HG03196 (cell line): Measurements from ENCODE around the gene ZNF862.
A peak's percentile ranks its signal among the peaks of the same experiment; 100 is the strongest.

Experiments
- ATAC-seq: cut with Tn5 transposase; IDR thresholded peaks from one replicate; pipeline ENCODE4 v1.9.1; 2021; ENCODE audit not compliant: unreplicated experiment

The ZNF862 gene

GRCh38 chr7:149865437-149865836 is 27.3 kb downstream of the ZNF862 start:
- no peak for ATAC-seq

GRCh38 chr7:149866139-149866778 is 28.1 kb downstream of the ZNF862 start:
- no peak for ATAC-seq

GRCh38 chr7:149866779-149867447 is 28.7 kb downstream of the ZNF862 start:
- no peak for ATAC-seq

GRCh38 chr7:149867762-149868622 is 29.8 kb downstream of the ZNF862 start:
- ATAC-seq: no peak

- no peak for ATAC-seq
These were observed 30.6 kb downstream of the ZNF862 start for GRCh38 chr7:149868623-149869290.

GRCh38 chr7:149869291-149869650 is 31.1 kb downstream of the ZNF862 start:
- no peak for ATAC-seq

- no peak for ATAC-seq
These were observed 31.7 kb downstream of the ZNF862 start for GRCh38 chr7:149869867-149870266.

- no peak for ATAC-seq
These were observed 32.1 kb downstream of the ZNF862 start for GRCh38 chr7:149870274-149870673.

- no peak for ATAC-seq
These were observed 32.7 kb downstream of the ZNF862 start for GRCh38 chr7:149870701-149871483.

GRCh38 chr7:149871576-149871975 is 33.4 kb downstream of the ZNF862 start:
- no peak for ATAC-seq

- ATAC-seq: no peak
These were observed 34.4 kb downstream of the ZNF862 start for GRCh38 chr7:149872419-149873073.

- peak; percentile 90 for ATAC-seq
These were observed 35.1 kb downstream of the ZNF862 start, which contains the start of gene ATP6V0E2 for GRCh38 chr7:149873074-149873969. ATP6V0E2 (plus strand) TSS chr7:149873969; CDS start chr7:149874066, 97 bp downstream.

GRCh38 chr7:149873970-149874643 is 35.9 kb downstream of the ZNF862 start:
- peak; percentile 13 for ATAC-seq

GRCh38 chr7:149874644-149875028 is 36.5 kb downstream of the ZNF862 start:
- no peak for ATAC-seq

GRCh38 chr7:149875396-149875795 is 37.2 kb downstream of the ZNF862 start:
- ATAC-seq: no peak

GRCh38 chr7:149877890-149878522 is 39.8 kb downstream of the ZNF862 start:
- no peak for ATAC-seq

GRCh38 chr7:149878523-149878921 is 40.3 kb downstream of the ZNF862 start:
- ATAC-seq: no peak

GRCh38 chr7:149879271-149879743 is 41.1 kb downstream of the ZNF862 start:
- no peak for ATAC-seq
